KBM-7 (cell line): ENCODE data around the gene CEACAM20.
A peak's percentile ranks its signal among the peaks of the same experiment; 100 is the strongest.
"Not testable (repeated sequence)": the region's sequence is repeated elsewhere in the genome, so short reads cannot be mapped to it uniquely, and the experiment has no call there.

Experiments used
- DNase-seq: peaks from one replicate; pipeline ENCODE4 v3.0.0-alpha.2; 2015
- in situ Hi-C: fragments of 300-500 bp; cut with MboI; formaldehyde crosslinking; loops from 2 replicates; pipeline ENCODE4 v1.14.3; 2020; ENCODE audit warnings: low sequenced_read_pairs, low pct_unique_long_range_greater_than_20kb, mixed read lengths

CEACAM20 gene

DNA sequence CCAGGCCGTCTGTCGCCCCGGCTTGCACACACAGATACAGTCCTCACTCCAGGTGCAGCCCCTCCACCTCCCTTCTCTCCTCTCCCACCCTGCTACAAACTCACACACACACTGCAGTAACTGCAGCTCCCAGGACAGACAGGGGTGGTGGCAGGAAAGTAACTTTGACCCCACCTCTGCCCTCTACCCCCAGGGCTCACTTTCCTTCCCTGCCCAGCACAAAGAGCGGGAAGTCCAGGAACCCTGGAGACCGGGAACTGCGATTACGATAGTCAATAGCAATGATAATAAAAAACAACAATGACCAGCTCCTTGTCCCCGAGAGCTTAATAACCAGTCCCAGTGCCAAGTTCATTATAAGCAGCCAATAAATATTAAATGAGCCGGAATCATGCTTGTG is at the start of gene CEACAM20:
TSS of gene CEACAM20 (minus strand) at position 140 of the 400 bp plus-strand sequence. CDS start 166 bp downstream, outside the sequence.
- in situ Hi-C loops, result no loop called here
- DNase-seq, result no peak

DNA sequence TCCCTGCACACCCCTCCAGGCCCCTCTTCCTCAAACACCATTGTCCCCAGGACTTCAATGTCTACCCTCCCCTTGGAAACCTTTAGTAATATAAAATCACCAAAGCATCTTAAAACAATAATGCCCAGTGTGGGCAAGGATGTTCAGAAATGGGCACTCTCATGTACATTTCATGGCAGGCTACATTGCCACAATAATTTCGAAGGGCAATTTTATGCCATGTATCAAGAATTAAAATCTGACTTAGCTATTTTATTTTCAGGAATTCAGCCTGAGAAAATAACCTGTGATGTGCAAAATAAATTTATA is 48.0 kb upstream of the CEACAM20 start:
- no peak for DNase-seq
- in situ Hi-C loops, result no loop called here

GRCh38 chr19:44576843-44577565 is 47.5 kb upstream of the CEACAM20 start:
- DNase-seq, result peak; percentile 68

GRCh38 chr19:44575116-44575700 is 45.7 kb upstream of the CEACAM20 start:
- DNase-seq, result no peak
- in situ Hi-C loops, result no loop called here

More at GRCh38 chr19:44576843-44577565, 47.5 kb upstream of the CEACAM20 start:
- in situ Hi-C loops, result no loop called here

DNA sequence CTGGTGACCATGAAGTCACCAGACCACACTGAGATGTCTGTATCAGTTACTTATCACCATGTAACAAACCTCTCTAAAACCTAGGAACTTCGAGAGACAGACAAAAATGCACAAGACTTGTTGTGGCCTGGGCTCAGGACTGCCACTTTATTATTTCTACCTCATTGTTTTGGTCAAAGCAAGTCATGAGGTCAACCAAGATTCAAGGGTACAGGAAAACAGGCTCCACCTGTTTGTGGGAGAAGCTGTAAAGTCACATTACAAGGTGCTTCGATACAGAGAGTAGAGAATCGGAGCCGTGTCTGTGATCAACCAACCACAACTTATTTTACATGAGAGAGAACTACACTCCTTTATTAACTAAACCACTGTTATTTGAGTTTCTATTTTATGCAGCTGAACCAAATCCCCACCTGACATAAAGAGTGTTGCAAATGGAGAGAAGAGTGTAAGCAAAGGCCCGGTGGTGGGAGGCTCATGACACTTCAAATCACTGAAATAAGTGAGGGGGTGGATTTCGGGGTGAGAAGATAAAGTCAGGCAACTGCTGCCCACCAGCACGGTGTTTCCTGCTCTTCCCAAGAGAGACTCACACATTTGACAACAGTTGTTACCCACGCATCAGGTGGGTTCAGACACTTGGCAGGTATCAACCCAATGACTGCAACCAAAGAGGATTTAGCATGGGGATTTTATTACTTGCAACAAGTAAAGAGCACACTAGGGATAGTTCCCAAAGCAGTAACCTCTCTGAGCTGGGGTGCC is 44.9 kb upstream of the CEACAM20 start:
- in situ Hi-C loops, result no loop called here
- no peak for DNase-seq

- DNase-seq, result no peak
Observed at GRCh38 chr19:44573627-44574026, 44.2 kb upstream of the CEACAM20 start.

GRCh38 chr19:44573183-44573582 is 43.7 kb upstream of the CEACAM20 start:
- in situ Hi-C loops, result no loop called here

More at GRCh38 chr19:44573627-44574026, 44.2 kb upstream of the CEACAM20 start:
- in situ Hi-C loops, result no loop called here

GRCh38 chr19:44572581-44572900 is 43.1 kb upstream of the CEACAM20 start:
- no peak for DNase-seq
- in situ Hi-C loops, result no loop called here

More at GRCh38 chr19:44573183-44573582, 43.7 kb upstream of the CEACAM20 start:
- no peak for DNase-seq

- DNase-seq, result no peak
- in situ Hi-C loops, result no loop called here
Observed at GRCh38 chr19:44571830-44572580, 42.5 kb upstream of the CEACAM20 start.

DNA sequence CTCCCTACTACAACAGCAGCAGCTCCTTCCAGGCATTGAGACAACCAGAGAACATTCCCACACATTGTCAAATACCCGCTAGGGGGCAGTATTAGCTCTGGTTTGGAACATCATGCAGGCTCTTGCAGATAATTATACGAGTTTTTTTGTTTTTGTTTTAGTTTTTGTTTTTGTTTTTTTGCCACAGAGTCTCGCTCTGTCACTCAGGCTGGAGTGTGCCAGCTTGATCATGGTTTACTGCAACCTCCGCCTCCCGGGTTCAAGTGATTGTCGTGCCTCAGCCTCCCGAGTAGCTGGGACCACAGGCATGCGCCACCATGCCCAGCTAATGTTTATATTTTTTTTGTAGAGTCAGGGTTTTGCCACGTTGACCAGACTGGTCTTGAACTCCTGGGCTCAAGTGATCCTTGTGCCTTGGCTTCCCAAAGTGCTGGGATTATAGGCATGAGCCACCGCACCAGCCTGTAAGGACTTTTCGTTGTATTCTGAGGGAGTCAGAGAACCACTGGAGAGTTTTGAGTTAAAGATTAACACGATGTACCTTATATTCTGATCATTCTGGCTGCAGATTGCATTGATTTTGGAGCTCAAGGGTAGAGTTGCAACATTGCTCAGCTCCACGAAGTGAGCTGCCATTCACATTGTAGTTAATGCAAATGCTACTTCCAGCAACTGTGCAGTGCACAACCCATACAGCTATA is 41.7 kb upstream of the CEACAM20 start:
- peak; percentile 90 for DNase-seq
- in situ Hi-C loops, result no loop called here

DNA sequence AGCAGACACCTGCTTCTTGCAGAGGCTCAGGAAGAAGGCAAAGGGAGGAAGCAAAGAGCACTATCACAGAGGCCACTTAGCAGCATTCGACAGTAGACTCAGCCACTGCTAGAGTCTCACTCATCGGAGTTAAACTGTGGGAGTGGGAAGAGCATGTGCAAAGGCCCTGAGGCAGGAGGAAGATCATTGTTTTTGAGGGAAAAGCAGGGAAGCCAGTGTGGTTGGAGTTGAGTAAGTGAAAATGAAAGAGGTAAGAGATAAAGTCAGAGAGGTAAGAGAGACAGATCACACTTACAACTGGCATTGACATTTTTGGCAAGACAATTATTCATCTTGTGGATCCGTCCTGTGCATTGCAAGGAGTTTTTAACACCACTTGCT is 41.1 kb upstream of the CEACAM20 start:
- in situ Hi-C loops, result no loop called here
- no peak for DNase-seq

DNA sequence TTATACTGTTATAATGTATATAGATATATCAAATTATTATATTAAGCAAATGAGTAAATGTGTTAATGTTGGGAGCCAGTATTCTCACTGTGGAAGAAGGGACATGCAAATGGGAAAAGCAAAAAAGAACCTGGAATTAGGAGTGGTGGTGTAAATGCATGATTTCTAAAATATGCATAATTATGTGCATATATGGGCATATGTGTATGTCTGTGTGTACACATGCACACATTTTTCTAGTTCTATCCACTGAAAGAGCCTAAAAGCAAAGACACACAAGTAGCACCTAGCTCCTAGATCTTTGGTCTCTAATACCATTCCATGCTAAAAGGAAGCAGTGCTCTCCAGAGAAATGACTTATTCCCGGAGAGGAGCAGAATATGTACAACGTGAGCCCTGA is 38.3 kb upstream of the CEACAM20 start:
- no peak for DNase-seq
- in situ Hi-C loops, result no loop called here

- in situ Hi-C loops, result no loop called here
- no peak for DNase-seq
Observed at GRCh38 chr19:44566984-44567383, 37.5 kb upstream of the CEACAM20 start.

DNA sequence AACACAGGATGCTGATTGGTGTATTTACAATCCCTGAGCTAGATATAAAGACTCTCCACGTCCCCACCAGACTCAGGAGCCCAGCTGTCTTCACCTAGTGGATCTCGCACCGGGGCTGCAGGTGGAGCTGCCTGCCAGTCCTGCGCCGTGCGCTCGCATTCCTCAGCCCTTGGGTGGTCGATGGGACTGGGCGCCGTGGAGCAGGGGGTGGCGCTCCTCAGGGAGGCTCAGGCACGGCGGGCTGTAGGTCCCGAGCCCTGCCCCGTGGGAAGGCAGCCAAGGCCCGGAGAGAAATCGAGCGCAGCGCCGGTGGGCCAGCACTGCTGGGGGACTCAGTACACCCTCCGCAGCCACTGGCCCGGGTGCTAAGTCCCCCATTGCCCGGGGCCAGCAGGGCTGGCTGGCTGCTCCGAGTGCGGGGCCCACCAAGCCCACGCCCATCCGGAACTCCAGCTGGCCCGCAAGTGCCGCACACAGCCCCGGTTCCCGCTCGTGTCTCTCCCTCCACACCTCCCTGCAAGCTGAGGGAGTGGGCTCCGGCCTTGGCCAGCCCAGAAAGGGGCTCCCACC is 33.7 kb upstream of the CEACAM20 start:
- in situ Hi-C loops, DNase-seq: not testable (repeated sequence)

GRCh38 chr19:44557933-44558332 is 28.5 kb upstream of the CEACAM20 start:
- no peak for DNase-seq
- in situ Hi-C loops, result no loop called here

- peak; percentile 26 for DNase-seq
- in situ Hi-C loops, result no loop called here
Observed at GRCh38 chr19:44554641-44555246, 25.3 kb upstream of the CEACAM20 start.

DNA sequence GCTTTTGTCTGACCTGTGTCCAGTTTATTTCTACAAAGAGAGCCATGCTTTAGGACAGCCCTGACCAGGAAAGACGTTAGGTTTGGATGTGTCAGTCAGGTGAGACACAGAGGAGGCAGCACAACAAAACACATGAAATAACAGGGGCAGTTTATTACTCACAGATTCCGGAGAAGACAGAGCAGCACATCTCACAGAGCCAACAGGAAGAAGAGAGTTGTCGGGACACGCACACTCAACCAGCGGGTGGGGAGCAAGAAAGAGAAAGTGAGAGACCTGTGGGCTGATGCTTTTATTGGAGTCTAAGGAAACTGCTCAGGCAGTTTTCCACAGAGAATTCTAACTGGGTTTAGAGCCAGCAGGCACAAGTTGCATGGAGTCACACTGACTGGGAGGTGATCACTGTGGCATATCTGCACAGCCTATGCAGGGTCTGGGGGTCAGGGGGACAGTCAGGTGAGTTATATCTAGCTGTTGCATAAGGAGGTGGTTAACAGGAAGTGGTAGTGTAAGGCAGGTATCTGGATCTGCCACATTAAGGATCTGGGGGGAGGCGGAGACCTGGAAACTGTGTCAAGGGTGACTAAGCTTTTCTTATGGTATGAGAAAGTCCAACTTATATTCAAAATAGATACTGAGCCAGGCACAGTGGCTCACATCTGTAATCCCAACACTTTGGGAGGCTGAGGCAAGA is 24.1 kb upstream of the CEACAM20 start:
- in situ Hi-C loops, result no loop called here
- DNase-seq, result peak; percentile 92

DNA sequence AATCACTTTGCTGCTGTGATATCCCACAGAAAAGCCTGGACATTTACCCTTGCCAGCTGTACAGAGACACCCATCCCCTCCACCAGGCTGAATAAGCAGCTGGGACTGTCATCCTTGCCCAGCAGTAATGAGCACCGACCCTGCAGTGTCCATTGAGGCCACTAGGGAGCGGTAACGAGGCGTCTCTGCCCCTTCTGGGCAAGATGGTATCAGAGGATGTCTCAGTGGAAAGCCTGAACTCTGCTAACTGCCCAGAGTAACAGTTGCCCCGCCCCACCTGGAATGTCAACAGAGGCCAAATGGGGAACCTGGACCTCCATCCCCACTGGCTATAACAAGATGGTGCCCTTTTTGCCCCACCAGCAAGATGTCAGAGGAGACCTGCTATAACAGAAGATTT is 22.8 kb upstream of the CEACAM20 start:
- in situ Hi-C loops, result no loop called here

More for the DNA sequence above, 22.8 kb upstream of the CEACAM20 start:
- DNase-seq, result peak; percentile 90
